B cell (primary cell): ENCODE results near the gene KCNJ12. TPM values are rescaled to one million over a fixed set of nuclear protein-coding genes. Genes with fewer than 3 reads are reported as not detected.
"Not testable (repeated sequence)": the region's sequence is repeated elsewhere in the genome, so short reads cannot be mapped to it uniquely, and the experiment has no call there.

Experiments used
- ATAC-seq: fragments of 200-7000 bp; cut with Tn5 transposase; one replicate; pipeline ENCODE4 v1.10.0; 2021; ENCODE audit warnings: low read depth, mild to moderate bottlenecking, moderate number of reproducible peaks, moderate library complexity
- CTCF ChIA-PET: fragments of 350-600 bp; sonication (Branson Sonifier 250); formaldehyde crosslinking; loops from one replicate; lab custom pipeline; 2021; ENCODE audit warnings: antibody characterized with exemption, inconsistent platforms; lab: Charles Lee
- POLR2A ChIA-PET: fragments of 350-600 bp; sonication (Branson Sonifier 250); formaldehyde crosslinking; loops from one replicate; lab custom pipeline; 2021; ENCODE audit warnings: antibody characterized with exemption; lab: Charles Lee
- DNase-seq: peaks from one replicate; pipeline ENCODE4 v3.0.0; 2013
- H2AFZ ChIP-seq: 2 replicates; pipeline ENCODE4 v1.6.1; 2012; ENCODE audit warnings: mild to moderate bottlenecking, low read depth, low read length; ENCODE audit not compliant: insufficient read depth, poor library complexity, severe bottlenecking
- H3K27ac ChIP-seq, 2 donors: 1 replicate in 1 of 2; 2 replicates in 1 of 2; pipeline ENCODE4 v1.5.1; 2012 to 2013; ENCODE audit warnings: low read length in 2 of 2, mild to moderate bottlenecking in 2 of 2, moderate library complexity in 1 of 2
- H3K27me3 ChIP-seq, 4 experiments: fragments of 200-600 bp in 1 of 4; sonication (generic) in 1 of 4; replicated peaks in 1 of 4; 1 replicate in 2 of 4; 2 replicates in 2 of 4; pipeline versions ENCODE4 v1.6.1 to v1.7.0; 2013 to 2016; ENCODE audit warnings: low read length in 3 of 4, mild to moderate bottlenecking in 2 of 4, mixed read lengths in 1 of 4, moderate library complexity in 1 of 4; ENCODE audit not compliant: insufficient read depth in 4 of 4, control insufficient read depth in 3 of 4; ENCODE audit errors: control extremely low read depth in 1 of 4
- H3K36me3 ChIP-seq, 2 experiments: replicated peaks in 1 of 2; 1 replicate in 1 of 2; 2 replicates in 1 of 2; pipeline versions ENCODE4 v1.6.1 to v1.7.1; 2013; ENCODE audit warnings: low read length in 1 of 2; ENCODE audit not compliant: insufficient read depth in 2 of 2, control insufficient read depth in 1 of 2; ENCODE audit errors: control extremely low read depth in 1 of 2, extremely low read depth in 1 of 2
- H3K4me1 ChIP-seq, 2 donors: fragments of 200-600 bp in 1 of 2; sonication (generic) in 1 of 2; 1 replicate in 1 of 2; 2 replicates in 1 of 2; pipeline versions ENCODE4 v1.5.1 to v1.6.1; 2013 to 2017; ENCODE audit warnings: low read length in 2 of 2; ENCODE audit not compliant: control insufficient read depth in 2 of 2, insufficient read depth in 2 of 2
- H3K4me2 ChIP-seq: replicated peaks from 2 replicates; pipeline ENCODE3; 2012; ENCODE audit warnings: mild to moderate bottlenecking, low read depth, low read length; ENCODE audit not compliant: poor library complexity, severe bottlenecking
- H3K4me3 ChIP-seq, 5 experiments: fragments of 200-600 bp in 1 of 5; sonication (generic) in 1 of 5; 1 replicate in 3 of 5; 2 replicates in 2 of 5; pipeline versions ENCODE4 v1.5.1 to v1.7.0; 2011 to 2016; ENCODE audit warnings: low read length in 4 of 5, mild to moderate bottlenecking in 4 of 5, low read depth in 2 of 5, control low read depth in 1 of 5, moderate library complexity in 1 of 5; ENCODE audit not compliant: insufficient read depth in 1 of 5; ENCODE audit errors: control extremely low read depth in 1 of 5, extremely low read depth in 1 of 5
- H3K79me2 ChIP-seq: fragments of 200-600 bp; sonication (generic); one replicate; pipeline ENCODE4 v1.6.0; 2016; ENCODE audit warnings: low read length; ENCODE audit not compliant: control insufficient read depth, insufficient read depth
- H3K9ac ChIP-seq: fragments of 200-600 bp; sonication (generic); 2 replicates; pipeline ENCODE4 v1.6.1; 2017; ENCODE audit warnings: mild to moderate bottlenecking, low read length, moderate library complexity
- H3K9me3 ChIP-seq, 3 donors: one replicate each; pipeline versions ENCODE4 v1.6.1 to v1.7.1; 2013; ENCODE audit warnings: low read length in 2 of 3; ENCODE audit not compliant: control insufficient read depth in 2 of 3, insufficient read depth in 1 of 3; ENCODE audit errors: control extremely low read depth in 1 of 3
- H4K20me1 ChIP-seq: 2 replicates; pipeline ENCODE4 v1.6.0; 2012; ENCODE audit warnings: mild to moderate bottlenecking, low read length; ENCODE audit not compliant: insufficient read depth, control insufficient read depth, poor library complexity, severe bottlenecking
- H3K27ac Mint-ChIP-seq: one replicate; pipeline ENCODE4 v1.8.0; 2021; ENCODE audit warnings: mixed read lengths
- H3K27me3 Mint-ChIP-seq: one replicate; pipeline ENCODE4 v1.8.0; 2021; ENCODE audit warnings: mixed read lengths
- H3K4me1 Mint-ChIP-seq: one replicate; pipeline ENCODE4 v1.8.0; 2021; ENCODE audit warnings: mixed read lengths
- H3K4me3 Mint-ChIP-seq: one replicate; pipeline ENCODE4 v1.8.0; 2021; ENCODE audit warnings: mixed read lengths
- H3K9me3 Mint-ChIP-seq: one replicate; pipeline ENCODE4 v1.8.0; 2022; ENCODE audit warnings: mixed read lengths; ENCODE audit not compliant: insufficient read depth
- WGBS: methylation state at CpG from one replicate; pipeline ENCODE4 v1.1.5; 2013; ENCODE audit warnings: missing lambda C conversion rate; ENCODE audit not compliant: insufficient coverage; 5-methylcytosine and 5-hydroxymethylcytosine counted together
- intact Hi-C: fragments of 100-400 bp; cut with micrococcal nuclease; formaldehyde crosslinking; loops from one replicate; pipeline ENCODE4 v1.10.0; 2022
- polyA plus RNA-seq: library from polyadenylated mRNA; depleted of rRNA; stranded (reverse); fragments of >200 nt; gene quantifications from 2 replicates; pipeline ENCODE4 v1.2.3, GENCODE V29; 2012
- total RNA-seq, 2 donors: library from RNA; stranded (reverse); fragments of 120-200 nt in 1 of 2; gene quantifications; 1 replicate in 1 of 2; 2 replicates in 1 of 2; pipeline versions ENCODE4 v1.2.3 to v1.2.4, GENCODE V29; 2013 to 2022

KCNJ12 gene
- total and polyA plus RNA-seq, 2 donors (not counting 1 experiment from before 2014, with no cell fraction given) = not detected

DNA sequence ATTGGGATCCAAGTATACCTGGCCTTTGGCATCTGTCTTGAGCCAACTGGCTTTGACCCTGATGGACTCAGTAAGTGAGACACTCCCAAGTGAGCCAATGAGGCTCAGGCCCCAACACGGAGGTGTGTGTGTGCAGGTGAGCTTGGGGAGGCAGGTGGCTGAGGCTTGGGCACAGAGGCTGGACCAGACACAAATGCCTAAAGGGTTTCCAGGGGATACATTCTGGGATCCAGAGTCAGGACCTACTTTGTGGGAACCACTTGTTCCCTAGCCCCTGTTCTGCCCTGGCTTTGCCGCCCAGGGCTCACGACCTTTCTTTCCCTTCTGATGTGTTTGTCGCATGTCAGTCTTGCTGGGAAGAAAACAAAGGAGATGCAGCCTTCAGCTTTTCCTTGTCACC is 34.9 kb upstream of the KCNJ12 start:
- 89% methylated on average over 1 of the region's 4 CpGs for WGBS
- CTCF ChIA-PET, H3K9ac ChIP-seq, POLR2A ChIA-PET, H3K27me3 ChIP-seq, H3K4me2 ChIP-seq, H2AFZ ChIP-seq, H3K27me3 Mint-ChIP-seq, H3K9me3 ChIP-seq, H4K20me1 ChIP-seq, H3K4me1 Mint-ChIP-seq, H3K4me3 ChIP-seq, H3K4me1 ChIP-seq, ATAC-seq, H3K79me2 ChIP-seq, H3K27ac ChIP-seq, H3K4me3 Mint-ChIP-seq, intact Hi-C loops, H3K27ac Mint-ChIP-seq, H3K9me3 Mint-ChIP-seq, DNase-seq, H3K36me3 ChIP-seq: not testable (repeated sequence)

DNA sequence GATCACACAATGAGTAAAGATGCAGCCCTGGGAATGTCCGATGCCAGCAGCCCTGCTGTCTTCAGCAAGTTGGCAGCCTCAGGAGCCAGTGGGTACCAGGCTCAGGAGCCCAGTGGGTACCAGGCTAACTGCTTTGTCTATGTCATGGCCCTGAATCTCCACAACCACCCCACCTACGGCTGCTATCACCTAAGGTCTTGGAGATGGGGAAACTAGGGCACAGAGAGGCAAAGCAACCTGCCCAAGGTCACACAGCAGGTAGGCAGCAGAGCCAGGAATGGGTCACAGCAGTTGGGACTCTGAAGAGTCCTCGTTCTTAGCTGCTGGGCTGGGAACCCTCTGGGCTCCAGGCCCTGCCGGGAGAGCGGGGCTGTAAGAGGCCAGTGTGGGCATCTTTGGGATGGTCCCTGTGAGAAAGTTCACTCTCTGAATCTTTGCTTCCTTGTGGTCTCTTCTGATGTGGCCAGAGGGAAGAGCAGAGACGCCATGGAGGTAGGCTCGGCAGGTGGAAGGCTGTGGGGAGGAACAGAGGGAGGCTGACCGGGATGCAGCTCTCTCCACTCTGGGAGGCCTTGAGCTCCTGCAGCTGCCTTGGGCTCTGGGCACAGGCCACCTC is 34.1 kb upstream of the KCNJ12 start:
- intact Hi-C loops, H3K27ac ChIP-seq, H3K9me3 Mint-ChIP-seq, H2AFZ ChIP-seq, H3K9me3 ChIP-seq, H4K20me1 ChIP-seq, H3K36me3 ChIP-seq, H3K27me3 Mint-ChIP-seq, H3K4me1 Mint-ChIP-seq, POLR2A ChIA-PET, H3K9ac ChIP-seq, ATAC-seq, H3K27ac Mint-ChIP-seq, H3K27me3 ChIP-seq, H3K4me3 ChIP-seq, DNase-seq, CTCF ChIA-PET, H3K4me3 Mint-ChIP-seq, H3K4me1 ChIP-seq, H3K79me2 ChIP-seq, H3K4me2 ChIP-seq: not testable (repeated sequence)
- 87% methylated on average over 6 of the region's 8 CpGs for WGBS

DNA sequence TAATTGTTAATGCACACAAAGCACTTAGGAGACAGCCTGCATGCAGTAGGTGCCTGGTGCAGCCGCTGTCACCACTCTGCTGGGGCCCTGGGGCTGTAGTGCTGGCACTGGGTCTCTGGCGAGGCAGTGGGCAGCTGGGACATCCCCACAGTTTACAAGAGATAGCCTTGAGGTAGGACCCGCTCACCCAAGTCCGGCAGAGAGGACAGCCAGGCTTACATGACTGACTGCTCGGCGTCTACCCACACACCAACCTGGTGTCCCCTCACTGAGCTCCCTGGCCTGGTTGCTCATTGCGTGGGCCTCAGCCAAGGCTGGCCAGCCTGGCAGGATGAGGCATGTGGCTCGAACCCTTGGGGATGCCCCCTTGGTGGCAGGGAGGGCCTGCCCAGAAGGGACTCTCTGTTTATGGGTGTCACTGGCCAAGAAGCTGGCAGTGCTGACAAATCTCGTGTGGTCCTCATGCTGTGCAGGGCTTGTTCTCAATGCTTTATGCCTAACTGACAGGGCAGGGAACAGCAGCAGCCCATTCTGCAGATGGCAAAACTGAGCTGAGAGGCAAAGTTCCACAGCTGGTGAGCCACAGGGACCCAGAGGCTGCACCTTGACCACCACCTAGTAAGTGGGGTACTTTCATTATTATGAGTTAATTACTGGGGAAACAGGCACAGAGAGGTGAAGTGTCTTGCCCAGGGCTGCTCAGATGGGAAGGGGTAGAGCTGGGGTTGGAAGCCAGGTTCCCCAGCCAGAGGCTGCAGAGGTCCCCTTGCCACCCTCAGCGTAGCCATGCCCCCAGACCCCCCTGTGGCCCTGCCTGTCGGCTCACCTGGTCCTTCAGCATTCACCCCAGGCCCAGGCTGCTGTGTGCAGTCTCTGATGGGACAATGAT is 32.9 kb upstream of the KCNJ12 start:
- H3K4me3 Mint-ChIP-seq, H3K4me1 ChIP-seq, H3K9me3 ChIP-seq, H3K79me2 ChIP-seq, ATAC-seq, POLR2A ChIA-PET, H3K4me2 ChIP-seq, H3K27me3 ChIP-seq, H2AFZ ChIP-seq, H3K27me3 Mint-ChIP-seq, DNase-seq, H3K9me3 Mint-ChIP-seq, H3K4me3 ChIP-seq, H3K36me3 ChIP-seq, H3K27ac Mint-ChIP-seq, H4K20me1 ChIP-seq, CTCF ChIA-PET, H3K4me1 Mint-ChIP-seq, H3K27ac ChIP-seq, H3K9ac ChIP-seq, intact Hi-C loops: not testable (repeated sequence)
- WGBS = 84% methylated on average over 7 of the region's 11 CpGs

- H3K4me2 ChIP-seq, H3K27ac ChIP-seq, H2AFZ ChIP-seq, ATAC-seq, H3K27me3 Mint-ChIP-seq, H3K27ac Mint-ChIP-seq, intact Hi-C loops, H4K20me1 ChIP-seq, H3K4me3 Mint-ChIP-seq, H3K4me3 ChIP-seq, CTCF ChIA-PET, H3K27me3 ChIP-seq, H3K36me3 ChIP-seq, H3K4me1 Mint-ChIP-seq, H3K9me3 Mint-ChIP-seq, H3K79me2 ChIP-seq, POLR2A ChIA-PET, H3K9ac ChIP-seq, DNase-seq, H3K4me1 ChIP-seq, H3K9me3 ChIP-seq: not testable (repeated sequence)
- WGBS = no CpG with 5 or more reads among the region's 4 CpGs
Measured at GRCh38 chr17:21344801-21345200, 31.4 kb upstream of the KCNJ12 start.
